Measurements from ENCODE around the gene XYLT1.

XYLT1 gene

GRCh38 chr16:17381784-17382183 lies 89.0 kb downstream of the XYLT1 start:
- no peaks in the 10 kb centered on the region for H3K36me3 ChIP-seq (ENCODE audit: insufficient read depth)
- peaks cover 26% of the 10 kb centered on the region for H3K4me1 ChIP-seq (ENCODE audit: low read depth, poor library complexity, severe bottlenecking)
- no peak overlapping the region for H3K4me2 ChIP-seq
- H3K79me2 ChIP-seq (ENCODE audit: insufficient read depth, low read depth), result peaks cover 9% of the 10 kb centered on the region; the same call in 1 of the 2 replicates
- no peak overlapping the region for H2AFZ ChIP-seq (ENCODE audit: low read depth)
- no peak for TF ChIP-seq CTCF (conservative IDR thresholded peaks at IDR 0.05; ENCODE audit: low read depth, low read length)
- H3K4me3 ChIP-seq (IDR thresholded peaks at IDR 0.05; ENCODE audit: insufficient read depth, low read depth, low read length), result no peak overlapping the region
- H4K20me1 ChIP-seq (ENCODE audit: insufficient read depth), result no peaks in the 10 kb centered on the region
- no peaks in the 10 kb centered on the region for H3K27me3 ChIP-seq (ENCODE audit: insufficient read depth, low read depth)
- no peak overlapping the region for H3K9ac ChIP-seq
- H3K27ac ChIP-seq, result no peak overlapping the region

- H2AFZ ChIP-seq (ENCODE audit: low read depth), result no peak overlapping the region
- no peaks in the 10 kb centered on the region for H3K36me3 ChIP-seq (ENCODE audit: insufficient read depth)
- no peak overlapping the region for H3K27ac ChIP-seq
- TF ChIP-seq CTCF (conservative IDR thresholded peaks at IDR 0.05; ENCODE audit: low read depth, low read length), result no peak
- H3K27me3 ChIP-seq (ENCODE audit: insufficient read depth, low read depth), result no peaks in the 10 kb centered on the region
- peaks cover 33% of the 10 kb centered on the region for H3K4me1 ChIP-seq (ENCODE audit: low read depth, poor library complexity, severe bottlenecking)
- H3K79me2 ChIP-seq (ENCODE audit: insufficient read depth, low read depth), result peaks cover 9% of the 10 kb centered on the region; the same call in 1 of the 2 replicates
- no peak overlapping the region for H3K9ac ChIP-seq
- no peaks in the 10 kb centered on the region for H4K20me1 ChIP-seq (ENCODE audit: insufficient read depth)
- no peak overlapping the region for H3K4me3 ChIP-seq (IDR thresholded peaks at IDR 0.05; ENCODE audit: insufficient read depth, low read depth, low read length)
- no peak overlapping the region for H3K4me2 ChIP-seq
Observed at GRCh38 chr16:17380613-17381012, 90.1 kb downstream of the XYLT1 start.

GRCh38 chr16:17379121-17379571 lies 91.6 kb downstream of the XYLT1 start:
- no peak for TF ChIP-seq CTCF (conservative IDR thresholded peaks at IDR 0.05; ENCODE audit: low read depth, low read length)
- Histone ChIP-seq H2AFZ (ENCODE audit: low read depth) (no peak overlapping the region), H4K20me1 (ENCODE audit: insufficient read depth) (no peaks in the 10 kb centered on the region), H3K27me3 (ENCODE audit: insufficient read depth, low read depth) (no peaks in the 10 kb centered on the region), H3K9ac (no peak overlapping the region), H3K4me2 (no peak overlapping the region), H3K4me1 (ENCODE audit: low read depth, poor library complexity, severe bottlenecking) (peaks cover 33% of the 10 kb centered on the region), H3K79me2 (ENCODE audit: insufficient read depth, low read depth) (peaks cover 9% of the 10 kb centered on the region; the same call in 1 of the 2 replicates), H3K27ac (peak overlapping the region; percentile 63; the same call in 1 of the 2 replicates), H3K36me3 (ENCODE audit: insufficient read depth) (no peaks in the 10 kb centered on the region), H3K4me3 (IDR thresholded peaks at IDR 0.05; ENCODE audit: insufficient read depth, low read depth, low read length) (no peak overlapping the region)

GRCh38 chr16:17377360-17378324 lies 93.1 kb downstream of the XYLT1 start:
- Histone ChIP-seq H3K4me2 (peak overlapping the region; percentile 77), H3K27me3 (ENCODE audit: insufficient read depth, low read depth) (no peaks in the 10 kb centered on the region), H3K9ac (peak overlapping the region; percentile 7; the same call in 1 of the 2 replicates), H3K4me1 (ENCODE audit: low read depth, poor library complexity, severe bottlenecking) (peaks cover 33% of the 10 kb centered on the region), H2AFZ (ENCODE audit: low read depth) (peak overlapping the region; percentile 21; the same call in 1 of the 2 replicates), H3K4me3 (IDR thresholded peaks at IDR 0.05; ENCODE audit: insufficient read depth, low read depth, low read length) (no peak overlapping the region), H4K20me1 (ENCODE audit: insufficient read depth) (no peaks in the 10 kb centered on the region), H3K79me2 (ENCODE audit: insufficient read depth, low read depth) (peaks cover 9% of the 10 kb centered on the region; the same call in 1 of the 2 replicates), H3K27ac (peak overlapping the region; percentile 63), H3K36me3 (ENCODE audit: insufficient read depth) (no peaks in the 10 kb centered on the region)
- TF ChIP-seq CTCF (conservative IDR thresholded peaks at IDR 0.05; ENCODE audit: low read depth, low read length), result no peak
